Endodermal cell (in vitro differentiated cells): ENCODE measurements around the gene MAP1LC3B. TPM values are rescaled to one million over a fixed set of nuclear protein-coding genes. Genes with fewer than 3 reads are reported as not detected.

Experiments
- DNase-seq: peaks from one replicate; pipeline ENCODE4 v3.0.0-alpha.2; 2017
- H3K27ac ChIP-seq: 2 replicates; pipeline ENCODE4 v1.5.1; 2013; ENCODE audit warnings: mild to moderate bottlenecking, low read depth, low read length, moderate library complexity
- H3K27me3 ChIP-seq: 2 replicates; pipeline ENCODE4 v1.6.1; 2013; ENCODE audit warnings: mild to moderate bottlenecking, low read length, moderate library complexity; ENCODE audit not compliant: insufficient read depth, control insufficient read depth, poor library complexity, severe bottlenecking
- H3K36me3 ChIP-seq: 2 replicates; pipeline ENCODE4 v1.7.0; 2013; ENCODE audit warnings: mild to moderate bottlenecking, low read length, moderate library complexity; ENCODE audit not compliant: control insufficient read depth, insufficient read depth
- H3K4me1 ChIP-seq: one replicate; pipeline ENCODE4 v1.7.0; 2013; ENCODE audit warnings: low read length; ENCODE audit not compliant: control insufficient read depth, insufficient read depth
- H3K4me3 ChIP-seq: 2 replicates; pipeline ENCODE4 v1.5.1; 2013; ENCODE audit warnings: mild to moderate bottlenecking, low read length, moderate library complexity
- H3K9ac ChIP-seq: 2 replicates; pipeline ENCODE4 v1.6.1; 2013; ENCODE audit warnings: mild to moderate bottlenecking, low read length, moderate library complexity; ENCODE audit not compliant: poor library complexity, severe bottlenecking; ENCODE audit errors: extremely low read depth
- H3K9me3 ChIP-seq: 2 replicates; pipeline ENCODE4 v1.6.1; 2013; ENCODE audit warnings: mild to moderate bottlenecking, low read length, moderate library complexity; ENCODE audit not compliant: control insufficient read depth
- H3K27ac Mint-ChIP-seq: 2 replicates; pipeline ENCODE4 v1.8.0; 2020; ENCODE audit warnings: mixed read lengths
- H3K27me3 Mint-ChIP-seq: 2 replicates; pipeline ENCODE4 v1.8.0; 2021; ENCODE audit warnings: mild to moderate bottlenecking, mixed read lengths; ENCODE audit not compliant: insufficient read depth
- H3K36me3 Mint-ChIP-seq: 2 replicates; pipeline ENCODE4 v1.8.0; 2020; ENCODE audit warnings: low read depth, mixed read lengths
- H3K4me1 Mint-ChIP-seq: 2 replicates; pipeline ENCODE4 v1.8.0; 2020; ENCODE audit warnings: mixed read lengths
- H3K4me3 Mint-ChIP-seq: 2 replicates; pipeline ENCODE4 v1.8.0; 2020; ENCODE audit warnings: mild to moderate bottlenecking, moderate library complexity, mixed read lengths
- H3K9me3 Mint-ChIP-seq: 2 replicates; pipeline ENCODE4 v1.8.0; 2020; ENCODE audit warnings: mild to moderate bottlenecking, mixed read lengths
- CTCF ChIP-seq: fragments of 200-600 bp; sonication (generic); conservative IDR thresholded peaks from 2 replicates; pipeline ENCODE4 v1.5.0; 2021; ENCODE audit warnings: antibody characterized with exemption, mild to moderate bottlenecking
- WGBS, 2 experiments: methylation state at CpG; one replicate each; pipeline versions ENCODE4 v1.1.5 to v1.1.7; 2013; ENCODE audit warnings: missing lambda C conversion rate in 2 of 2, mixed read lengths in 1 of 2; ENCODE audit not compliant: insufficient coverage in 1 of 2, insufficient read length in 1 of 2; 5-methylcytosine and 5-hydroxymethylcytosine counted together
- long read RNA-seq, 4 experiments: library from polyadenylated mRNA in 2 of 4; library from RNA in 1 of 4; library from capped mRNA in 1 of 4; stranded (forward) in 3 of 4; unstranded in 1 of 4; transcript quantifications; one replicate each; pipeline ENCODE4 v2.0.0, GENCODE V29; 2020 to 2021; ENCODE audit warnings: inconsistent platforms in 1 of 4
- polyA plus RNA-seq, 2 experiments: library from polyadenylated mRNA; stranded (reverse); fragments of 50-300 nt; gene quantifications; one replicate each; pipeline ENCODE4 v1.2.3, GENCODE V29; 2013
- total RNA-seq, 2 donors: library from RNA; stranded (reverse); fragmentation: NEBNext Ultra II Directional in 1 of 2; extraction: Animal tissue kit (Norgen Biotek cat#: 25700) in 1 of 2; gene quantifications; 2 replicates in 1 of 2; 3 replicates in 1 of 2; pipeline ENCODE4 v1.2.1, GENCODE V29; 2021

Gene MAP1LC3B
- 10 to 100 TPM; 56.4 to 62.4 TPM for total RNA-seq
- 67.5 TPM for polyA plus RNA-seq (2013, experiment 1 of 2)
- 73.4 TPM for polyA plus RNA-seq (2013, experiment 2 of 2)
- long read RNA-seq, experiment 1, transcript MAP1LC3B-201 (4 exons, 2,688 nt), result major isoform, 51 of 72 reads
- long read RNA-seq, experiment 1, partial matches to known transcripts, result 3 of 72 reads
- long read RNA-seq, experiment 1, other reads (novel, unspliced or antisense), result 18 of 72 reads
- long read RNA-seq, experiment 2, transcript MAP1LC3B-201 (4 exons, 2,688 nt), result major isoform, 164 of 182 reads
- long read RNA-seq, experiment 2, partial matches to known transcripts, result 7 of 182 reads
- long read RNA-seq, experiment 2, other reads (novel, unspliced or antisense), result 10 of 182 reads
- long read RNA-seq, experiment 3, transcript MAP1LC3B-201 (4 exons, 2,688 nt), result major isoform, 370 of 397 reads
- long read RNA-seq, experiment 3, partial matches to known transcripts, result 5 of 397 reads
- long read RNA-seq, experiment 3, other reads (novel, unspliced or antisense), result 19 of 397 reads
- long read RNA-seq, experiment 4, transcript MAP1LC3B-201 (4 exons, 2,688 nt), result major isoform, 5 of 44 reads
- long read RNA-seq, experiment 4, partial matches to known transcripts, result 2 of 44 reads
- long read RNA-seq, experiment 4, other reads (novel, unspliced or antisense), result 37 of 44 reads

- TF ChIP-seq CTCF, result no peak
- Mint-ChIP-seq H3K27ac (peak within 1 kb of the TSS; percentile 94), H3K4me3 (peak within 1 kb of the TSS; percentile 77), H3K36me3 (peaks cover 13% of the 10 kb centered on the region), H3K27me3 (no peaks in the 10 kb centered on the region), H3K9me3 (no peaks in the 10 kb centered on the region), H3K4me1 (peaks cover 27% of the 10 kb centered on the region)
- H3K4me3 ChIP-seq, result peak within 1 kb of the TSS; percentile 96
- peak within 1 kb of the TSS; percentile 70 for H3K27ac ChIP-seq
- H3K9ac ChIP-seq, result peak within 1 kb of the TSS; percentile 80
- no peaks in the 10 kb centered on the region for H3K9me3 ChIP-seq
- DNase-seq, result peak; percentile 98
- peaks cover 15% of the 10 kb centered on the region for H3K36me3 ChIP-seq
- WGBS, 2 experiments, result 0 to 1% methylated on average over 24 to 113 of the region's 113 CpGs
- H3K27me3 ChIP-seq, result no peaks in the 10 kb centered on the region
- H3K4me1 ChIP-seq, result no peaks in the 10 kb centered on the region
Measured at GRCh38 chr16:87391950-87392820, at the start of gene MAP1LC3B. Gene MAP1LC3B, plus strand, starts transcription at chr16:87392336. Its CDS starts 92 bp downstream, at chr16:87392428.

GRCh38 chr16:87342504-87342903, 49.6 kb upstream of the MAP1LC3B start:
- 90 to 95% methylated on average over 10 to 20 of the region's 20 CpGs for WGBS, 2 experiments
- Histone ChIP-seq H3K27me3 (no peaks in the 10 kb centered on the region), H3K27ac (no peak overlapping the region), H3K4me1 (no peaks in the 10 kb centered on the region), H3K9me3 (no peaks in the 10 kb centered on the region), H3K36me3 (peaks cover 19% of the 10 kb centered on the region), H3K4me3 (no peak overlapping the region), H3K9ac (no peak overlapping the region)
- no peak for TF ChIP-seq CTCF
- peaks cover 7% of the 10 kb centered on the region for H3K4me1 Mint-ChIP-seq
- H3K27me3 Mint-ChIP-seq, result no peaks in the 10 kb centered on the region
- H3K36me3 Mint-ChIP-seq, result peaks cover 42% of the 10 kb centered on the region
- no peak overlapping the region for H3K27ac Mint-ChIP-seq
- no peaks in the 10 kb centered on the region for H3K9me3 Mint-ChIP-seq
- DNase-seq, result no peak
- H3K4me3 Mint-ChIP-seq, result no peak overlapping the region
